ENCODE results near the gene HIF3A. TPM values are rescaled to one million over a fixed set of nuclear protein-coding genes. Genes with fewer than 3 reads are reported as not detected.

The HIF3A gene
- total RNA-seq, 1 experiment from 2014 or later: not detected

- in situ Hi-C loops (cut with HindIII; ENCODE audit: low pct_unique_long_range_greater_than_20kb, low sequenced_read_pairs) (no loop called here), intact Hi-C loops (cut with micrococcal nuclease; ENCODE audit: unreplicated experiment) (no loop called here)
- Histone ChIP-seq H3K4me1 (ENCODE audit: control insufficient read depth, insufficient read depth, low read length) (no peaks in the 10 kb centered on the region), H3K27me3 (ENCODE audit: control insufficient read depth, insufficient read depth, low read length) (no peaks in the 10 kb centered on the region), H3K4me3 (ENCODE audit: low read depth in 2 of 2, low read length in 2 of 2) (no peak overlapping the region), H3K27ac (ENCODE audit: low read length) (no peak overlapping the region), H3K36me3 (ENCODE audit: control insufficient read depth, insufficient read depth, low read length) (no peaks in the 10 kb centered on the region; the same call in 1 of the 2 replicates), H3K9me3 (ENCODE audit: control insufficient read depth, insufficient read depth, low read depth, low read length) (no peaks in the 10 kb centered on the region)
- ATAC-seq (no peak), DNase-seq (ENCODE audit: low read depth, low spot score) (no peak)
- ChIA-PET CTCF (no interaction called here), POLR2A (no interaction called here)
- TF ChIP-seq TCF7L2 (IDR thresholded peaks at IDR 0.05; ENCODE audit: low read depth, low read length) (no peak), POLR2AphosphoS5 (IDR thresholded peaks at IDR 0.05; ENCODE audit: low read depth, low read length) (no peak), SIN3A (IDR thresholded peaks at IDR 0.05; ENCODE audit: borderline replicate concordance, insufficient read depth, low read depth, low read length) (no peak), REST (IDR thresholded peaks at IDR 0.05; ENCODE audit: insufficient read depth in 1 of 2, low read depth in 2 of 2, low read length in 1 of 2) (no peak), CTCF (IDR thresholded peaks at IDR 0.05) (no peak)
- BruUV-seq (replicated peaks): no TSS peak
These were observed 69.9 kb downstream of the HIF3A start for GRCh38 chr19:46366620-46367292.

- no peak overlapping the region for H3K27ac ChIP-seq (ENCODE audit: low read length)
- no peaks in the 10 kb centered on the region for H3K9me3 ChIP-seq (ENCODE audit: control insufficient read depth, insufficient read depth, low read depth, low read length)
- in situ Hi-C loops (cut with HindIII; ENCODE audit: low pct_unique_long_range_greater_than_20kb, low sequenced_read_pairs): no loop called here
- intact Hi-C loops (cut with micrococcal nuclease; ENCODE audit: unreplicated experiment): no loop called here
- no peaks in the 10 kb centered on the region for H3K4me1 ChIP-seq (ENCODE audit: control insufficient read depth, insufficient read depth, low read length)
- DNase-seq (ENCODE audit: low read depth, low spot score) (no peak), ATAC-seq (no peak)
- H3K36me3 ChIP-seq (ENCODE audit: control insufficient read depth, insufficient read depth, low read length): no peaks in the 10 kb centered on the region; the same call in 1 of the 2 replicates
- POLR2A ChIA-PET: no interaction called here
- CTCF ChIA-PET: no interaction called here
- TF ChIP-seq SIN3A (IDR thresholded peaks at IDR 0.05; ENCODE audit: borderline replicate concordance, insufficient read depth, low read depth, low read length) (no peak), REST (IDR thresholded peaks at IDR 0.05; ENCODE audit: insufficient read depth in 1 of 2, low read depth in 2 of 2, low read length in 1 of 2) (no peak), POLR2AphosphoS5 (IDR thresholded peaks at IDR 0.05; ENCODE audit: low read depth, low read length) (no peak), TCF7L2 (IDR thresholded peaks at IDR 0.05; ENCODE audit: low read depth, low read length) (no peak), CTCF (IDR thresholded peaks at IDR 0.05) (no peak)
- H3K27me3 ChIP-seq (ENCODE audit: control insufficient read depth, insufficient read depth, low read length): no peaks in the 10 kb centered on the region
- no peak overlapping the region for H3K4me3 ChIP-seq (ENCODE audit: low read depth in 2 of 2, low read length in 2 of 2)
- BruUV-seq (replicated peaks): no TSS peak
These were observed 70.6 kb downstream of the HIF3A start for GRCh38 chr19:46367426-46367825.
